Measurements from ENCODE around the gene TMEM238.
"Not testable (repeated sequence)": the region's sequence is repeated elsewhere in the genome, so short reads cannot be mapped to it uniquely, and the experiment has no call there.

- TF ChIP-seq EZH2phosphoT487 (IDR thresholded peaks at IDR 0.05; ENCODE audit: insufficient read depth, low read depth); EZH2 (IDR thresholded peaks at IDR 0.05; ENCODE audit: insufficient read depth, poor library complexity, severe bottlenecking): not testable (repeated sequence)
Observed at GRCh38 chr19:55421281-55421680, 37.2 kb upstream of the TMEM238 start.
